ENCODE data around the gene ZAR1. TPM values are rescaled to one million over a fixed set of nuclear protein-coding genes. Genes with fewer than 3 reads are reported as not detected.

The ZAR1 gene
- total and polyA plus RNA-seq, 4 donors, result 0.22 TPM; not detected in 3

DNA sequence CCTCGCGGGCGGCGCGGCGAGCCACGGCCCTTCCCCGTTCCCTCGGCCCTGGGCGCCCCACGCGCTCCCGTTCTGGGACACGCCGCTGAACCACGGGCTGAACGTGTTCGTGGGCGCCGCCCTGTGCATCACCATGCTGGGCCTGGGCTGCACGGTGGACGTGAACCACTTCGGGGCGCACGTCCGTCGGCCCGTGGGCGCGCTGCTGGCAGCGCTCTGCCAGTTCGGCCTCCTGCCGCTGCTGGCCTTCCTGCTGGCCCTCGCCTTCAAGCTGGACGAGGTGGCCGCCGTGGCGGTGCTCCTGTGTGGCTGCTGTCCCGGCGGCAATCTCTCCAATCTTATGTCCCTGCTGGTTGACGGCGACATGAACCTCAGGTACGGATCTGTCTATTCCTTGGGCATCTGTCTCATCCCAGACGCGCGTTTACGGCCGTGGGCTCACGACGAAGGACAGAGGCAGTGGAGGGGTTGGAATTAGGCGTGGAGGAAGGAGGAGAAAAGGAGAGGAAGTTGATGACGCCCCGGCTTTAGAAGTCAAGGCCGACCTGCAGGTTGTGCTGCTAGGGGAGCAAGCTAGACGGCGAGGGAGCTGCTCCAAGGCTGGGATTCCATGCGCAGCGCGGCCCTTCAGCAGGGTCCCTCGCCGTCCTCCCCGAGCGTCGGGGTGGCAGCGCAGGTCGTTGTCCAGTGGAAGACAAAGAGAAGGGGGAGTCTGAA, 6.1 kb upstream of the ZAR1 start:
- TF ChIP-seq, protein P1, sequence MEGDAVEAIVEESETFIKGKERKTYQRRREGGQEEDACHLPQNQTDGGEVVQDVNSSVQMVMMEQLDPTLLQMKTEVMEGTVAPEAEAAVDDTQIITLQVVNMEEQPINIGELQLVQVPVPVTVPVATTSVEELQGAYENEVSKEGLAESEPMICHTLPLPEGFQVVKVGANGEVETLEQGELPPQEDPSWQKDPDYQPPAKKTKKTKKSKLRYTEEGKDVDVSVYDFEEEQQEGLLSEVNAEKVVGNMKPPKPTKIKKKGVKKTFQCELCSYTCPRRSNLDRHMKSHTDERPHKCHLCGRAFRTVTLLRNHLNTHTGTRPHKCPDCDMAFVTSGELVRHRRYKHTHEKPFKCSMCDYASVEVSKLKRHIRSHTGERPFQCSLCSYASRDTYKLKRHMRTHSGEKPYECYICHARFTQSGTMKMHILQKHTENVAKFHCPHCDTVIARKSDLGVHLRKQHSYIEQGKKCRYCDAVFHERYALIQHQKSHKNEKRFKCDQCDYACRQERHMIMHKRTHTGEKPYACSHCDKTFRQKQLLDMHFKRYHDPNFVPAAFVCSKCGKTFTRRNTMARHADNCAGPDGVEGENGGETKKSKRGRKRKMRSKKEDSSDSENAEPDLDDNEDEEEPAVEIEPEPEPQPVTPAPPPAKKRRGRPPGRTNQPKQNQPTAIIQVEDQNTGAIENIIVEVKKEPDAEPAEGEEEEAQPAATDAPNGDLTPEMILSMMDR (IDR thresholded peaks at IDR 0.05; ENCODE audit: control extremely low read depth, extremely low read depth), result no peak
- peak overlapping the region; percentile 26 for H3K4me3 ChIP-seq
- 9 to 12% methylated on average over 64 to 66 of the region's 66 CpGs for WGBS, 2 donors

DNA sequence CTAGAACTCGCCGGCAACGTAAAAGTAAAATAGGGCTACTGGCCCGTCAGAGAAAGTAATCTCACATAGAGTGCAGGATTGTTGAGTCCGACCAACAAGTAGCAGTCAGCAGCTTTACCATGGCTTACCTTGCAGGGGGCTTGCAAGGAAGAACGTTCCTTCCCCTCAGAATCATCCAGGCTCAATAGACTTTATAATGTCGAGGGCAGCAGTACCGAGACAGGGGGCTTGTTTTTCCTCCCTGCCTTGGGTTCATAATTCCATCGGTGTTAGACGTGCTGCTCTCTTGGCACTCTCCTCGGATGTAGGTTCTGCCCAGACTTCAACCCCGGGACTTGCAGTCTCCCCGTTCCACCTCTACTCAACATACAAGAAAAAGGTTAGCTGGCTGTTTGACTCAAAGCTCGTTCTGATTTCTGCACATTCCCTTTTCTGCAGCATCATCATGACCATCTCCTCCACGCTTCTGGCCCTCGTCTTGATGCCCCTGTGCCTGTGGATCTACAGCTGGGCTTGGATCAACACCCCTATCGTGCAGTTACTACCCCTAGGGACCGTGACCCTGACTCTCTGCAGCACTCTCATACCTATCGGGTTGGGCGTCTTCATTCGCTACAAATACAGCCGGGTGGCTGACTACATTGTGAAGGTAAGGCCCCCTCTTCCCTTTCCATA, 5.4 kb upstream of the ZAR1 start:
- no peak overlapping the region for H3K9ac ChIP-seq (ENCODE audit: insufficient read depth in 1 of 2, low read length in 2 of 2)
- H3K4me1 ChIP-seq (ENCODE audit: control insufficient read depth in 5 of 5, insufficient read depth in 5 of 5, low read length in 5 of 5), result peaks cover 0 to 8% (median 3%) of the 10 kb centered on the region in 5 donors
- no peak overlapping the region for H3K27ac ChIP-seq (ENCODE audit: low read depth in 1 of 2, low read length in 1 of 2)
- TF ChIP-seq, protein P1 (IDR thresholded peaks at IDR 0.05; ENCODE audit: control extremely low read depth, extremely low read depth), result no peak
- WGBS, 2 donors, result 20 to 41% methylated on average over 22 of the region's 22 CpGs
- H3K4me3 ChIP-seq, result no peak overlapping the region
- H3K9me3 ChIP-seq (ENCODE audit: control insufficient read depth in 4 of 4, insufficient read depth in 3 of 4, low read length in 3 of 4), result peaks cover 0 to 6% (median 0%) of the 10 kb centered on the region in 4 donors
- DNase-seq, result no peak
- no peaks in the 10 kb centered on the region for H3K36me3 ChIP-seq (ENCODE audit: control insufficient read depth in 4 of 4, insufficient read depth in 4 of 4, low read length in 4 of 4)
- peaks cover 0 to 85% (median 80%) of the 10 kb centered on the region in 3 donors for H3K27me3 ChIP-seq (ENCODE audit: control insufficient read depth in 3 of 3, insufficient read depth in 3 of 3, low read length in 2 of 3)
- ATAC-seq (ENCODE audit: insufficient read depth, low FRiP score), result no peak

More for the DNA sequence above, 6.1 kb upstream of the ZAR1 start:
- Histone ChIP-seq H3K9ac (ENCODE audit: insufficient read depth in 1 of 2, low read length in 2 of 2) (no peak overlapping the region), H3K27ac (ENCODE audit: low read depth in 1 of 2, low read length in 1 of 2) (no peak overlapping the region), H3K36me3 (ENCODE audit: control insufficient read depth in 4 of 4, insufficient read depth in 4 of 4, low read length in 4 of 4) (no peaks in the 10 kb centered on the region), H3K27me3 (ENCODE audit: control insufficient read depth in 3 of 3, insufficient read depth in 3 of 3, low read length in 2 of 3) (peaks cover 0 to 80% (median 75%) of the 10 kb centered on the region in 3 donors), H3K9me3 (ENCODE audit: control insufficient read depth in 4 of 4, insufficient read depth in 3 of 4, low read length in 3 of 4) (peaks cover 0 to 6% (median 0%) of the 10 kb centered on the region in 4 donors), H3K4me1 (ENCODE audit: control insufficient read depth in 5 of 5, insufficient read depth in 5 of 5, low read length in 5 of 5) (peaks cover 0 to 7% (median 3%) of the 10 kb centered on the region in 5 donors)
- DNase-seq, result no peak
- no peak for ATAC-seq (ENCODE audit: insufficient read depth, low FRiP score)

DNA sequence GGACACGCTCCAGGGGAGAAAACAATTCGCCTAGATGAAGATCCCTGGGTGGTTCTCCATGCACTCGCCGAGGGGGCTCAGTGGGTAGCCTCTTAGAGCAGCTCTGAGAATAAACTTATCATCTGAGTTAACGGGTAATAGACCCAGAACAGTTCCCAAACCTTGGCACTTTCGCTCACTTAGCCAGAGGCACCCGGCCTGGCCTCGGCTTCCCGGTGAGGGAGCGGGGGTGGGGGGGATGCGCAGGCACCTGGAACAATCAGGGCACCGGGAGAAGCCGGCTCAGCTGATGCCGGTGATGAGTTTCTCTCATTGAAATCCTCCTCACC, 405 bp upstream of the ZAR1 start:
- Histone ChIP-seq H3K36me3 (ENCODE audit: control insufficient read depth in 4 of 4, insufficient read depth in 4 of 4, low read length in 4 of 4) (no peaks in the 10 kb centered on the region), H3K27ac (ENCODE audit: low read depth in 1 of 2, low read length in 1 of 2) (no peak overlapping the region), H3K4me3 (no peak overlapping the region), H3K9ac (ENCODE audit: insufficient read depth in 1 of 2, low read length in 2 of 2) (no peak overlapping the region), H3K9me3 (ENCODE audit: control insufficient read depth in 4 of 4, insufficient read depth in 3 of 4, low read length in 3 of 4) (peaks cover 0 to 2% (median 0%) of the 10 kb centered on the region in 4 donors), H3K4me1 (ENCODE audit: control insufficient read depth in 5 of 5, insufficient read depth in 5 of 5, low read length in 5 of 5) (peaks cover 0 to 11% (median 0%) of the 10 kb centered on the region in 5 donors), H3K27me3 (ENCODE audit: control insufficient read depth in 3 of 3, insufficient read depth in 3 of 3, low read length in 2 of 3) (peaks cover 5 to 72% (median 68%) of the 10 kb centered on the region in 3 donors)
- WGBS, 2 donors, result 12 to 25% methylated on average over 14 of the region's 14 CpGs
- TF ChIP-seq, protein P1 (IDR thresholded peaks at IDR 0.05; ENCODE audit: control extremely low read depth, extremely low read depth), result no peak
- ATAC-seq (ENCODE audit: insufficient read depth, low FRiP score), result no peak
- DNase-seq, result no peak
